Loucy (cell line): ENCODE measurements around the gene PTPRZ1.

Experiments used
- H2AFZ ChIP-seq: fragments of 200-600 bp; sonication (generic); 2 replicates; pipeline ENCODE4 v1.6.0; 2016; ENCODE audit warnings: antibody characterized with exemption, mild to moderate bottlenecking, low read length, moderate library complexity
- H3F3A ChIP-seq: fragments of 200-600 bp; 2 replicates; pipeline ENCODE4 v1.6.0; 2016; ENCODE audit warnings: antibody characterized with exemption, low read depth, mild to moderate bottlenecking
- H3K27me3 ChIP-seq: fragments of 200-600 bp; sonication (generic); 2 replicates; pipeline ENCODE4 v1.6.1; 2014; ENCODE audit warnings: low read length, mild to moderate bottlenecking; ENCODE audit not compliant: insufficient read depth, poor library complexity, severe bottlenecking
- H3K36me3 ChIP-seq: fragments of 200-600 bp; sonication (generic); 2 replicates; pipeline ENCODE4 v1.6.1; 2016; ENCODE audit warnings: low read length; ENCODE audit not compliant: insufficient read depth
- H3K4me1 ChIP-seq: fragments of 200-600 bp; sonication (generic); 2 replicates; pipeline ENCODE4 v1.5.1; 2014; ENCODE audit warnings: low read length, mild to moderate bottlenecking; ENCODE audit not compliant: insufficient read depth, poor library complexity, severe bottlenecking
- H3K4me2 ChIP-seq: fragments of 200-600 bp; sonication (generic); 2 replicates; pipeline ENCODE4 v1.6.0; 2014; ENCODE audit warnings: antibody characterized with exemption, low read length, low read depth, mild to moderate bottlenecking; ENCODE audit not compliant: poor library complexity, severe bottlenecking
- H3K4me3 ChIP-seq: fragments of 200-600 bp; sonication (generic); 2 replicates; pipeline ENCODE4 v1.5.1; 2014; ENCODE audit warnings: low read length, mild to moderate bottlenecking, mixed read lengths; ENCODE audit not compliant: poor library complexity, severe bottlenecking
- H3K79me2 ChIP-seq: fragments of 200-600 bp; sonication (generic); 2 replicates; pipeline ENCODE4 v1.6.1; 2014; ENCODE audit warnings: low read length; ENCODE audit not compliant: insufficient read depth
- H3K9ac ChIP-seq: fragments of 200-600 bp; sonication (generic); 2 replicates; pipeline ENCODE4 v1.6.0; 2014; ENCODE audit warnings: mild to moderate bottlenecking, low read depth, low read length, moderate library complexity; ENCODE audit not compliant: poor library complexity, severe bottlenecking
- H3K9me2 ChIP-seq: fragments of 200-600 bp; sonication (generic); replicated peaks from 2 replicates; pipeline ENCODE4 v1.6.1; 2016; ENCODE audit warnings: low read depth, low read length, mixed read lengths
- H3K9me3 ChIP-seq: fragments of 200-600 bp; sonication (generic); 2 replicates; pipeline ENCODE4 v1.6.1; 2014; ENCODE audit warnings: mild to moderate bottlenecking, antibody characterized with exemption, low read length, low read depth; ENCODE audit not compliant: insufficient read depth
- H4K20me1 ChIP-seq: fragments of 200-600 bp; sonication (generic); 2 replicates; pipeline ENCODE4 v1.6.0; 2014; ENCODE audit warnings: antibody characterized with exemption, low read length, mild to moderate bottlenecking; ENCODE audit not compliant: insufficient read depth, poor library complexity, severe bottlenecking
- EZH2phosphoT487 ChIP-seq: fragments of 200-600 bp; IDR thresholded peaks from 2 replicates; pipeline ENCODE4 v1.6.1; 2018; ENCODE audit warnings: antibody characterized with exemption, mild to moderate bottlenecking, moderate library complexity, borderline replicate concordance
- TF ChIP-seq, protein P1 (sequence below): fragments of 200-600 bp; sonication (generic); conservative IDR thresholded peaks from 2 replicates; pipeline ENCODE4 v1.5.1; 2014; ENCODE audit warnings: mild to moderate bottlenecking, antibody characterized with exemption, low read length

The PTPRZ1 gene

DNA sequence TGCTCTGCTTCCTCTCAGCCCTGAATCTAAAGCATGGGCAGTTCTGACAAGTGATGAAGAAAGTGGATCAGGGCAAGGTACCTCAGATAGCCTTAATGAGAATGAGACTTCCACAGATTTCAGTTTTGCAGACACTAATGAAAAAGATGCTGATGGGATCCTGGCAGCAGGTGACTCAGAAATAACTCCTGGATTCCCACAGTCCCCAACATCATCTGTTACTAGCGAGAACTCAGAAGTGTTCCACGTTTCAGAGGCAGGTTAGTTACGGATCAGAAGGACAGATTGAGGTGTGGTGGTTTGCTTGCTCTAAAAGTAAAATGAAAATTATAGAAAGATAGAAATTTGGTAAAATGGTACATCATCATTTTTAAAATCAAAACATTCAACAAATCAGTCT is 140.7 kb downstream of the PTPRZ1 start:
- H3K9me2 ChIP-seq: no peaks in the 10 kb centered on the region
- no peaks in the 10 kb centered on the region for H4K20me1 ChIP-seq
- TF ChIP-seq EZH2phosphoT487: no peak
- TF ChIP-seq, protein P1, sequence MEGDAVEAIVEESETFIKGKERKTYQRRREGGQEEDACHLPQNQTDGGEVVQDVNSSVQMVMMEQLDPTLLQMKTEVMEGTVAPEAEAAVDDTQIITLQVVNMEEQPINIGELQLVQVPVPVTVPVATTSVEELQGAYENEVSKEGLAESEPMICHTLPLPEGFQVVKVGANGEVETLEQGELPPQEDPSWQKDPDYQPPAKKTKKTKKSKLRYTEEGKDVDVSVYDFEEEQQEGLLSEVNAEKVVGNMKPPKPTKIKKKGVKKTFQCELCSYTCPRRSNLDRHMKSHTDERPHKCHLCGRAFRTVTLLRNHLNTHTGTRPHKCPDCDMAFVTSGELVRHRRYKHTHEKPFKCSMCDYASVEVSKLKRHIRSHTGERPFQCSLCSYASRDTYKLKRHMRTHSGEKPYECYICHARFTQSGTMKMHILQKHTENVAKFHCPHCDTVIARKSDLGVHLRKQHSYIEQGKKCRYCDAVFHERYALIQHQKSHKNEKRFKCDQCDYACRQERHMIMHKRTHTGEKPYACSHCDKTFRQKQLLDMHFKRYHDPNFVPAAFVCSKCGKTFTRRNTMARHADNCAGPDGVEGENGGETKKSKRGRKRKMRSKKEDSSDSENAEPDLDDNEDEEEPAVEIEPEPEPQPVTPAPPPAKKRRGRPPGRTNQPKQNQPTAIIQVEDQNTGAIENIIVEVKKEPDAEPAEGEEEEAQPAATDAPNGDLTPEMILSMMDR: no peak
- no peak overlapping the region for H3K4me2 ChIP-seq
- H3K4me1 ChIP-seq: no peaks in the 10 kb centered on the region
- H3K9ac ChIP-seq: no peak overlapping the region
- no peaks in the 10 kb centered on the region for H3K36me3 ChIP-seq
- no peak overlapping the region for H3K4me3 ChIP-seq
- no peaks in the 10 kb centered on the region for H3F3A ChIP-seq
- H3K9me3 ChIP-seq: no peaks in the 10 kb centered on the region
- no peak overlapping the region for H2AFZ ChIP-seq
- H3K79me2 ChIP-seq: no peaks in the 10 kb centered on the region
- no peaks in the 10 kb centered on the region for H3K27me3 ChIP-seq

DNA sequence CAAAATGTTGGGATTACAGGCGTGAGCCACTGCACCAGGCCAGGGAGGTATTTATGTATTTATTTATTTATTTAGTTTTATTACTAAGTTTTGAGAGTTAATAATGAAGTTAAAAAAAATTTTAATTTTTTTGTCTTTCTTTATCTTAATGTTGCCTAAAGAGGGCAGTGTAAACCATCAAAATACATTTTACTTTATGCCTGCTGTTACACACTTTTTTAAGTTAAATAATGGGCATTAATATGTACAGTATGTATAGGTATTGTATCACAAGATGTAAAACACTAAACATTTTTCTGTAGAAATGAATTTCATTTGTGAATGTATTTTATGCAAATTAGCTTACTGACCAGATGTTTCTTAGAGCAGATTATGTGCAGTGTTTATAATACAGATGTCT is 141.7 kb downstream of the PTPRZ1 start:
- H3K4me1 ChIP-seq: no peaks in the 10 kb centered on the region
- H2AFZ ChIP-seq: no peak overlapping the region
- H3K4me3 ChIP-seq: no peak overlapping the region
- no peaks in the 10 kb centered on the region for H3K9me3 ChIP-seq
- H3K27me3 ChIP-seq: no peaks in the 10 kb centered on the region
- H4K20me1 ChIP-seq: no peaks in the 10 kb centered on the region
- no peaks in the 10 kb centered on the region for H3K36me3 ChIP-seq
- no peak overlapping the region for H3K4me2 ChIP-seq
- no peak overlapping the region for H3K9ac ChIP-seq
- no peaks in the 10 kb centered on the region for H3F3A ChIP-seq
- H3K9me2 ChIP-seq: no peaks in the 10 kb centered on the region
- H3K79me2 ChIP-seq: no peaks in the 10 kb centered on the region
- no peak for TF ChIP-seq EZH2phosphoT487
- TF ChIP-seq, protein P1: no peak

DNA sequence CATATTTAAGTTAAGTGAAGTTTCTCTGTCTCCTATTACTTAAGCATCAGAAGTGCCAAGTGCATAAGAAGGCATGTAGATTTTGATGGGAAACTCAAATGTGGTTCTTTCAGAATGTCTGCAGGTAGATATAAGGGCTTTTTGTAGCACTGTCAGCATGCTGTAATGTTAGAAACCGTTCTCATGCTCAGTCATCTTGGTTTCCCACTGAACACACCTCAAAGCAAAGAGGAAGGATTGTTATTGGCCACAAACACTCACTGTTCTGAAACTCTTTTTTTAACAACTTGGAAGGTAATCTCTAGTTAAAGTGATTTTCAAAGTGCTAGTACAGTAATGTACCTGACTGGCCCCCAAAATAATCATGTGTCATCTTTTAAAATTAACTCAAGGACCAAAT is 145.1 kb downstream of the PTPRZ1 start:
- H3K79me2 ChIP-seq: no peaks in the 10 kb centered on the region
- H4K20me1 ChIP-seq: no peaks in the 10 kb centered on the region
- H3K9me2 ChIP-seq: no peaks in the 10 kb centered on the region
- H3K9ac ChIP-seq: no peak overlapping the region
- H3K27me3 ChIP-seq: no peaks in the 10 kb centered on the region
- H3K9me3 ChIP-seq: no peaks in the 10 kb centered on the region
- H3K4me3 ChIP-seq: no peak overlapping the region
- H2AFZ ChIP-seq: no peak overlapping the region
- no peaks in the 10 kb centered on the region for H3K4me1 ChIP-seq
- no peaks in the 10 kb centered on the region for H3F3A ChIP-seq
- H3K36me3 ChIP-seq: no peaks in the 10 kb centered on the region
- TF ChIP-seq, protein P1: no peak
- TF ChIP-seq EZH2phosphoT487: no peak
- no peak overlapping the region for H3K4me2 ChIP-seq
